ENCODE data around the gene USF3.

DNA sequence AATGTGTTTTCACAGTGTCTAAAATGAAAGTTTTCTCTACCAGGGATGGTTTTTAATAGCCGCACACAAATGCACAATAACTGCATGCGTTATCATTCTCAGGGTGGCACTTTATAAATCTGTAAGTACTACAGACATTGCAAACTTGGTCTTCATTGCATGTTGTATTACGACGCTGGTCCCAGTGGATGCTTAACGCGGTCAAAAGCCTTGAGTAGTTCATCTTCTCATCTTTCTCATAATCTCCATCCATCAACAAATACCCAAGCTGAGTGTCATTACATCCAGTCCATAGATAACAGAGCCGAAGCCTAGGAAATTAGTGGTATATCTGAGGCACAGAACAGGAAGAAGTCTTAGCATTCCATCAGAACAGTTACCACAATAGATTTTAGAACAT lies 72.6 kb downstream of the USF3 start:
- TF ChIP-seq, protein P1, sequence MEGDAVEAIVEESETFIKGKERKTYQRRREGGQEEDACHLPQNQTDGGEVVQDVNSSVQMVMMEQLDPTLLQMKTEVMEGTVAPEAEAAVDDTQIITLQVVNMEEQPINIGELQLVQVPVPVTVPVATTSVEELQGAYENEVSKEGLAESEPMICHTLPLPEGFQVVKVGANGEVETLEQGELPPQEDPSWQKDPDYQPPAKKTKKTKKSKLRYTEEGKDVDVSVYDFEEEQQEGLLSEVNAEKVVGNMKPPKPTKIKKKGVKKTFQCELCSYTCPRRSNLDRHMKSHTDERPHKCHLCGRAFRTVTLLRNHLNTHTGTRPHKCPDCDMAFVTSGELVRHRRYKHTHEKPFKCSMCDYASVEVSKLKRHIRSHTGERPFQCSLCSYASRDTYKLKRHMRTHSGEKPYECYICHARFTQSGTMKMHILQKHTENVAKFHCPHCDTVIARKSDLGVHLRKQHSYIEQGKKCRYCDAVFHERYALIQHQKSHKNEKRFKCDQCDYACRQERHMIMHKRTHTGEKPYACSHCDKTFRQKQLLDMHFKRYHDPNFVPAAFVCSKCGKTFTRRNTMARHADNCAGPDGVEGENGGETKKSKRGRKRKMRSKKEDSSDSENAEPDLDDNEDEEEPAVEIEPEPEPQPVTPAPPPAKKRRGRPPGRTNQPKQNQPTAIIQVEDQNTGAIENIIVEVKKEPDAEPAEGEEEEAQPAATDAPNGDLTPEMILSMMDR (conservative IDR thresholded peaks at IDR 0.05; ENCODE audit: low read length), result no peak
- TF ChIP-seq EZH2phosphoT487 (IDR thresholded peaks at IDR 0.05; ENCODE audit: borderline replicate concordance, low read depth, low read length), result no peak

Measured in OCI-LY7 (cell line).